ENCODE results near the gene PCBP3. TPM values are rescaled to one million over a fixed set of nuclear protein-coding genes. Genes with fewer than 3 reads are reported as not detected.

PCBP3 gene
- total and polyA plus RNA-seq, 2 of the 13 experiments (the other 11 are each of a cell fraction or from before 2014, with no cell fraction given): not detected

GRCh38 chr21:45618846-45619485, 24.6 kb upstream of the PCBP3 start:
- in situ Hi-C loops (cut with HindIII; ENCODE audit: extremely low pct_ligation_motif_present, low pct_unique_long_range_greater_than_20kb): no loop called here
- Histone ChIP-seq H3K4me3 (replicated peaks in 1 of 3; ENCODE audit: insufficient read depth in 1 of 3, low read depth in 2 of 3, low read length in 3 of 3) (no peak overlapping the region), H3K36me3 (replicated peaks in 1 of 2; ENCODE audit: control insufficient read depth in 1 of 2, insufficient read depth in 2 of 2, low read length in 2 of 2) (no peaks in the 10 kb centered on the region), H3K27ac (ENCODE audit: extremely low read length, insufficient read depth, low read length) (no peak overlapping the region), H4K20me1 (ENCODE audit: insufficient read depth, low read length) (no peaks in the 10 kb centered on the region), H3K9me3 (ENCODE audit: low read length) (no peaks in the 10 kb centered on the region), H3K4me2 (ENCODE audit: low read depth, low read length) (no peak overlapping the region), H3K79me2 (ENCODE audit: insufficient read depth, low read length) (no peaks in the 10 kb centered on the region), H3K27me3 (ENCODE audit: control insufficient read depth in 1 of 2, insufficient read depth in 2 of 2, low read length in 2 of 2) (peaks cover 15 to 72% of the 10 kb centered on the region in 2 experiments), H3K4me1 (ENCODE audit: insufficient read depth, low read length) (peaks cover 12% of the 10 kb centered on the region), H2AFZ (ENCODE audit: low read length) (no peak overlapping the region), H3K9ac (ENCODE audit: insufficient read depth, low read depth, low read length) (no peak overlapping the region)
- no peak for ATAC-seq
- DNase-seq (ENCODE audit: low spot score): no peak
- FAIRE-seq: no peak
- 19% methylated on average over 7 of the region's 8 CpGs for WGBS (ENCODE audit: low lambda C conversion rate)
- BruUV-seq (replicated peaks): no TSS peak
- ChIA-PET CTCF (ENCODE audit: low intra/inter-chr PET ratio, low total read pairs) (no interaction called here), POLR2A (no interaction called here)
- TF ChIP-seq ZNF331 (CRISPR knock-in tag; IDR thresholded peaks at IDR 0.05) (peak; percentile 99), ZNF446 (CRISPR knock-in tag; IDR thresholded peaks at IDR 0.05) (no peak)
- intact Hi-C loops (cut with micrococcal nuclease; ENCODE audit: unreplicated experiment): no loop called here

GRCh38 chr21:45620201-45620923, 23.2 kb upstream of the PCBP3 start:
- DNase-seq (ENCODE audit: low spot score) (no peak), ATAC-seq (no peak), FAIRE-seq (no peak)
- CTCF ChIA-PET (ENCODE audit: low intra/inter-chr PET ratio, low total read pairs): no interaction called here
- Histone ChIP-seq H3K4me3 (replicated peaks in 1 of 3; ENCODE audit: insufficient read depth in 1 of 3, low read depth in 2 of 3, low read length in 3 of 3) (no peak overlapping the region), H3K9me3 (ENCODE audit: low read length) (no peaks in the 10 kb centered on the region), H3K4me1 (ENCODE audit: insufficient read depth, low read length) (peaks cover 8% of the 10 kb centered on the region), H3K4me2 (ENCODE audit: low read depth, low read length) (no peak overlapping the region), H4K20me1 (ENCODE audit: insufficient read depth, low read length) (no peaks in the 10 kb centered on the region), H3K27me3 (ENCODE audit: control insufficient read depth in 1 of 2, insufficient read depth in 2 of 2, low read length in 2 of 2) (peaks cover 14 to 71% of the 10 kb centered on the region in 2 experiments), H3K27ac (ENCODE audit: extremely low read length, insufficient read depth, low read length) (no peak overlapping the region), H3K9ac (ENCODE audit: insufficient read depth, low read depth, low read length) (no peak overlapping the region), H3K79me2 (ENCODE audit: insufficient read depth, low read length) (no peaks in the 10 kb centered on the region), H2AFZ (ENCODE audit: low read length) (no peak overlapping the region), H3K36me3 (replicated peaks in 1 of 2; ENCODE audit: control insufficient read depth in 1 of 2, insufficient read depth in 2 of 2, low read length in 2 of 2) (no peaks in the 10 kb centered on the region)
- BruUV-seq (replicated peaks): no TSS peak
- WGBS (ENCODE audit: low lambda C conversion rate): 4% methylated on average over 11 of the region's 12 CpGs
- intact Hi-C loops (cut with micrococcal nuclease; ENCODE audit: unreplicated experiment): no loop called here
- in situ Hi-C loops (cut with HindIII; ENCODE audit: extremely low pct_ligation_motif_present, low pct_unique_long_range_greater_than_20kb): no loop called here
- POLR2A ChIA-PET: no interaction called here
- TF ChIP-seq GMEB1 (CRISPR knock-in tag; IDR thresholded peaks at IDR 0.05; ENCODE audit: borderline replicate concordance): no peak
- no peak for TF ChIP-seq ATF1 (CRISPR knock-in tag; IDR thresholded peaks at IDR 0.05)
- TF ChIP-seq ZBTB37 (CRISPR knock-in tag; IDR thresholded peaks at IDR 0.05): no peak
- TF ChIP-seq ZSCAN22 (CRISPR knock-in tag; IDR thresholded peaks at IDR 0.05): no peak
- no peak for TF ChIP-seq TAF1 (CRISPR knock-in tag; IDR thresholded peaks at IDR 0.05)
- no peak for TF ChIP-seq POLR2AphosphoS2 (IDR thresholded peaks at IDR 0.05; ENCODE audit: low read depth, low read length)
- TF ChIP-seq KDM6A (CRISPR knock-in tag; IDR thresholded peaks at IDR 0.05; ENCODE audit: low read depth): no peak
- TF ChIP-seq TGIF2 (CRISPR knock-in tag; IDR thresholded peaks at IDR 0.05): no peak
- TF ChIP-seq SMAD9 (CRISPR knock-in tag; IDR thresholded peaks at IDR 0.05): no peak
- TF ChIP-seq ZMYM4 (CRISPR knock-in tag; IDR thresholded peaks at IDR 0.05): no peak
- no peak for TF ChIP-seq ZFP1 (CRISPR knock-in tag; IDR thresholded peaks at IDR 0.05)
- TF ChIP-seq CCDC6 (CRISPR knock-in tag; IDR thresholded peaks at IDR 0.05): no peak
- TF ChIP-seq TCF7L2 (IDR thresholded peaks at IDR 0.05; ENCODE audit: low read depth, low read length): no peak

Measured in HepG2 (cell line).